D341Med (cell line): ENCODE data around the gene TNFAIP8L3.
"Not testable (repeated sequence)": the region's sequence is repeated elsewhere in the genome, so short reads cannot be mapped to it uniquely, and the experiment has no call there.

Experiments
- DNase-seq: peaks from one replicate; pipeline ENCODE4 v3.0.0; 2012; ENCODE audit warnings: low spot score

Gene TNFAIP8L3

GRCh38 chr15:51094606-51095569 lies at the start of gene TNFAIP8L3:
TNFAIP8L3 (minus strand) TSS chr15:51094906; CDS start chr15:51094595, 311 bp downstream.
- DNase-seq: peak; percentile 79

- DNase-seq: no peak
Observed at GRCh38 chr15:51144021-51144532, 49.4 kb upstream of the TNFAIP8L3 start.

- DNase-seq: not testable (repeated sequence)
Observed at GRCh38 chr15:51140347-51140746, 45.6 kb upstream of the TNFAIP8L3 start.

- DNase-seq: no peak
Observed at GRCh38 chr15:51139091-51139490, 44.4 kb upstream of the TNFAIP8L3 start.

- DNase-seq: no peak
Observed at GRCh38 chr15:51137880-51138430, 43.2 kb upstream of the TNFAIP8L3 start.

- no peak for DNase-seq
Observed at GRCh38 chr15:51137024-51137423, 42.3 kb upstream of the TNFAIP8L3 start.

GRCh38 chr15:51135276-51135675 lies 40.6 kb upstream of the TNFAIP8L3 start:
- DNase-seq: no peak

- DNase-seq: no peak
Observed at GRCh38 chr15:51134416-51135199, 39.9 kb upstream of the TNFAIP8L3 start.

- DNase-seq: no peak
Observed at GRCh38 chr15:51133140-51133765, 38.5 kb upstream of the TNFAIP8L3 start.

- peak; percentile 71 for DNase-seq
Observed at GRCh38 chr15:51132384-51133139, 37.9 kb upstream of the TNFAIP8L3 start.

- DNase-seq: no peak
Observed at GRCh38 chr15:51131596-51132290, 37.0 kb upstream of the TNFAIP8L3 start.

- no peak for DNase-seq
Observed at GRCh38 chr15:51130344-51130743, 35.6 kb upstream of the TNFAIP8L3 start.

- DNase-seq: peak; percentile 41
Observed at GRCh38 chr15:51129535-51130188, 35.0 kb upstream of the TNFAIP8L3 start.

- DNase-seq: no peak
Observed at GRCh38 chr15:51128701-51129100, 34.0 kb upstream of the TNFAIP8L3 start.

- no peak for DNase-seq
Observed at GRCh38 chr15:51126842-51127241, 32.1 kb upstream of the TNFAIP8L3 start.

- DNase-seq: not testable (repeated sequence)
Observed at GRCh38 chr15:51123002-51123401, 28.3 kb upstream of the TNFAIP8L3 start.

- no peak for DNase-seq
Observed at GRCh38 chr15:51121631-51122225, 27.0 kb upstream of the TNFAIP8L3 start.

- no peak for DNase-seq
Observed at GRCh38 chr15:51121118-51121517, 26.4 kb upstream of the TNFAIP8L3 start.

- no peak for DNase-seq
Observed at GRCh38 chr15:51119120-51119519, 24.4 kb upstream of the TNFAIP8L3 start.
